ENCODE measurements around the gene MMP7.

The MMP7 gene

GRCh38 chr11:102530558-102530957 lies at the start of gene MMP7:
MMP7 (minus strand) TSS chr11:102530747; CDS start chr11:102530700, 47 bp downstream.
- DNase-seq = no peak

- DNase-seq = no peak
These were observed 47.2 kb upstream of the MMP7 start for GRCh38 chr11:102577723-102578122.

GRCh38 chr11:102577182-102577581 lies 46.6 kb upstream of the MMP7 start:
- DNase-seq = no peak

- no peak for DNase-seq
These were observed 45.8 kb upstream of the MMP7 start for GRCh38 chr11:102576350-102576749.

DNA sequence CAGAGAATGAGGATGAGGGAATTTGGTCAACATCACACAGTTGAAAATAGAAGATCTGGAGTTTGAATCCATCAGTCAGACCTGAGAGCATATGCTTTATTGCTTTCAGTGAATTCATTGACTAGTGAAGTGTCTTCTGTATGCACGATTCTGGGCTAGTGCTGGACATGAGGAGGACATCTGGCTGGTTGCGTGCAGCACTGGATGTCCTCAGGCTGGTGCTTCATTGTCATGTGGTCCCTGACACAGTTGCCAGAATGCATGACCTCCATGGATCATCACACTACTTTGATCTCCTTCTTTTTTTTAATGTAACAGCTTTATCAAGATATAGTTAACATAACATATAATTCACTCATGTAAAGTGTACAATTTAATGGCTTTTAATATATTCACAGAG lies 44.5 kb upstream of the MMP7 start:
- no peak for DNase-seq

- no peak for DNase-seq
These were observed 43.3 kb upstream of the MMP7 start for GRCh38 chr11:102573851-102574250.

GRCh38 chr11:102572554-102573220 lies 42.1 kb upstream of the MMP7 start:
- no peak for DNase-seq

DNA sequence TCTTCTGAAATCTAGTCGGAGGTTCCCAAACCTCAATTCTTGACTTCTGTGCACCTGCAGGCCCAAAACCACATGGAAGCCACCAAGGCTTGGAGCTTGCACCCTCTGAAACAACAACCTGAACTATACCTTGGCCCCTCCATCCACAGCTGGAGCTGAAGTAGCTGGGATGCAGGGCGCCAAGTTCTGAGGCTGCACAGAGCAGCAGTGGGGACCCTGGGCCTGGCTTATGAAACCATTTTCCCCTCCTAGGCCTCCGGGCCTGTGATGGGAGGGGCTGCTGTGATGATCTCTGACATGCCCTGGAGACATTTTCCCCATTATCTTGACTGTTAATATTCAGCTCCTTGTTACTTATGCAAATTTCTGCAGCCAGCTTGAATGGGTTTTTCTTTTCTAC lies 38.3 kb upstream of the MMP7 start:
- no peak for DNase-seq

DNA sequence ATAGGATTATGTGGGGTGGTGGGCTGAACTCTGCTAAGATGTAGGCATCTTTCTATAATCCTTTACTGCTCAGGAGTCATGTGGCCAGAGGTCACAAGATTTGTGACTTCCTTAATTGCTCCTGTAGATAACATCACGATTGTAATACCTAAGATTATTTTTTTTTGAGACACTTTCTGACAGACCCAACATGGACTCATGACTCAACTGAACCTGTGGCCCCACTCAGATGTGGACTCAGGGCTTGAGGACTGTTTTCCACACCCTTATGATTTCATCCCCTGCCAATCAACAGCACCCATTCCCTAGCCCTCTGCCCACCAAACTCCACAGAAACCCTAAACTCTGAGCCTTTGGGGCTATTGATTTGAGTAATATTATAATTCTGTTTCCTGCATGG lies 35.6 kb upstream of the MMP7 start:
- DNase-seq = no peak

GRCh38 chr11:102564110-102564509 lies 33.6 kb upstream of the MMP7 start:
- DNase-seq = no peak

- DNase-seq = no peak
These were observed 31.1 kb upstream of the MMP7 start for GRCh38 chr11:102561636-102562035.

GRCh38 chr11:102560555-102561011 lies 30.0 kb upstream of the MMP7 start:
- DNase-seq = no peak

- DNase-seq = no peak
These were observed 29.3 kb upstream of the MMP7 start for GRCh38 chr11:102559839-102560238.

DNA sequence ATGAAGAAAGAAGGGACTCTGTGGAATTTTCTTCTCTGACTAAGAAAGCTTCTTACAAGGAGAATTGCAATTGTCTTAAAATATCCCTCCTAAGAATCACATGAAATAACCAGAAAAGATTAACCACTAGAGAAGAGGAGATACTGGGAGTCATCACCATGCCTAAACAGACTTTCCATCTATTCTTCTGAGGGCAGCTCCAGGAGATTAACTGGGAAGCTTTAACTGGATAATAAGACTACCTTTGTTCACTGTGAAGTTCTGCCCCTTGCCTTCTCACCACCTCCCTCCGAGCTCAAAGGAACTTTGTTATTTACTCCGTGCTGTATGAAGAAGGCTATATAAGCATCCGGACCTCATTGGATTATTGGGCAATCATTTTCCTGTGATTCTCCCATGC lies 24.5 kb upstream of the MMP7 start:
- DNase-seq = no peak

GRCh38 chr11:102553835-102554282 lies 23.3 kb upstream of the MMP7 start:
- DNase-seq = no peak

- DNase-seq = no peak
These were observed 22.1 kb upstream of the MMP7 start for GRCh38 chr11:102552447-102553194.

DNA sequence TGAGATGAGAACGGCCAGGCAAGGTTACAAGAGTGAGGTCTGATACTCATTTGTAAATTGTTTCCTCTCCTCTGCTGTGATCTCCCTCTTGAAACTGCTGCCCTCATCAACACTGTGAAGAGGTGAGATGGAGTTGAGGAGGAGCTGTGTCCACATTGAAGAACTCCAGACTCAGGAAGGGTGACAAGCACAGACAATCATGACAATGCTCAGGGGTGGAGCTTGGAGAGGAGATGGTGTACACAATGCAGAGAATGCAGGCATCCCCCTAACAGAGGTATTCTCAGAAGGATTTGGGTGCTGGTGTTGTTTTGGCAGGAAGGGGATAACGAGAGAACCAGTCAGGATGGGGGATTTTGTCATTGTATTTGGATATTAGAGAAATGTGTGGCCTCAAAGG lies 21.5 kb upstream of the MMP7 start:
- DNase-seq = no peak

- DNase-seq = no peak
These were observed 20.7 kb upstream of the MMP7 start for GRCh38 chr11:102551169-102551781.

GRCh38 chr11:102546923-102547471 lies 16.4 kb upstream of the MMP7 start:
- no peak for DNase-seq

DNA sequence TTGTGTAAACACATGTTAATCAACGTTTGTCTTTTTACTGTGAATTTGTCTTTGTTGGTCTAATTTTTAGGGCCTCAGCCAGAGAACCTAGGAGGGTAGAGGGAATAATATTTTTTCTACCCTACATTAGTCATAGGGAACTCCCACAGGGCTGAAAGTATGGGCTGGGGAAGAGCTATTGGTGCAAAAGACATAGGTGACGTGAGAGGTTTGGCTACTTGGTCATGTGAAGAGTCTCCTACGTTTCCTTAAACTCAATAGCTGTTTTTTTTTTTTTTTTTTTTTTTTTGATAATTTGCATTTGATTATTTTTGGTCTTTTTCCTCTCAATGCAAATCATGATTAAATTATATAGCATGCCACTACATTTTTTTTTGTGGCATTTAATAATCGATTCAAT lies 15.9 kb upstream of the MMP7 start:
- DNase-seq = no peak

DNA sequence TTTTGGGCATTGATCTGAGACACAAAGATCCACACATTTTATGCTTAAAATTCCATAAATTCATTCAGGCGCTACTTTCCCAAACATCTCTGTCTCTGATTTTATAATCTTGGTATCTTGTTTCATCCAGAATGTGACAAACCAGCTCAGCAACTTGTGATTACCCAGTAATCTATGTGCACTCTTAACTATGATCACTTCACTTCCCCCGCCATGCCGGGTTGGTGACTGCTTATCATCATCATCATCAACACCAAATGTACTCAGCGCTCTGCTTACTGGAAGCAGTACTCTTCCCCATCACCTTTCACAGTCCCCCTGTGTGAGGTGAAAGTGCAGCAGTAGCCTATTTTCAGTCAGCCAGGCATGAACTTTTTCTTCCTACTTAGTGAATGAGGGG lies 15.2 kb upstream of the MMP7 start:
- DNase-seq = no peak

DNA sequence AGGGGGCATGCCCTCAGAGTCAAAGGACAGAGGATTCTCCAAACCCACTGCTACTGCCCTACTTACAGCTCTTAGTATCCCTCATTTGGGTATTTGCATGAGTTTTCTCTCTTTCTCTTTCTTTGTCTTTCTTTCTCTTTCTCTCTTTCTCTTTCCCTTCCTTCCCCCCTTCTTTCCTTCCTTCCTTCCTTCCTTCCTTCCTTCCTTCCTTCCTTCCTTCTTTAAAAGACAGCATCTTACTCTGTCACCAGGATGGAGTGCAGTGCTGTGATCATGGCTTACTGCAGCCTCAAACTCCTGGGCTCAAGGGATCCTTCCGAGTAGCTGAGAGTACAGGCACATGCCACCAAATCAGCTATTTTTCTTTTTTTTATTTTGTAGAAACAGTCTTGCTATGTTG lies 14.0 kb upstream of the MMP7 start:
- DNase-seq = no peak

GRCh38 chr11:102539567-102539966 lies 9.0 kb upstream of the MMP7 start:
- no peak for DNase-seq

GRCh38 chr11:102538932-102539331 lies 8.4 kb upstream of the MMP7 start:
- no peak for DNase-seq
